HK-2 (cell line): ENCODE data around the gene PLEKHA3.
A peak's percentile ranks its signal among the peaks of the same experiment; 100 is the strongest.

Source experiments
- DNase-seq: peaks from one replicate; pipeline ENCODE4 v3.0.0-alpha.2; 2018; ENCODE audit not compliant: unreplicated experiment

PLEKHA3 gene

DNA sequence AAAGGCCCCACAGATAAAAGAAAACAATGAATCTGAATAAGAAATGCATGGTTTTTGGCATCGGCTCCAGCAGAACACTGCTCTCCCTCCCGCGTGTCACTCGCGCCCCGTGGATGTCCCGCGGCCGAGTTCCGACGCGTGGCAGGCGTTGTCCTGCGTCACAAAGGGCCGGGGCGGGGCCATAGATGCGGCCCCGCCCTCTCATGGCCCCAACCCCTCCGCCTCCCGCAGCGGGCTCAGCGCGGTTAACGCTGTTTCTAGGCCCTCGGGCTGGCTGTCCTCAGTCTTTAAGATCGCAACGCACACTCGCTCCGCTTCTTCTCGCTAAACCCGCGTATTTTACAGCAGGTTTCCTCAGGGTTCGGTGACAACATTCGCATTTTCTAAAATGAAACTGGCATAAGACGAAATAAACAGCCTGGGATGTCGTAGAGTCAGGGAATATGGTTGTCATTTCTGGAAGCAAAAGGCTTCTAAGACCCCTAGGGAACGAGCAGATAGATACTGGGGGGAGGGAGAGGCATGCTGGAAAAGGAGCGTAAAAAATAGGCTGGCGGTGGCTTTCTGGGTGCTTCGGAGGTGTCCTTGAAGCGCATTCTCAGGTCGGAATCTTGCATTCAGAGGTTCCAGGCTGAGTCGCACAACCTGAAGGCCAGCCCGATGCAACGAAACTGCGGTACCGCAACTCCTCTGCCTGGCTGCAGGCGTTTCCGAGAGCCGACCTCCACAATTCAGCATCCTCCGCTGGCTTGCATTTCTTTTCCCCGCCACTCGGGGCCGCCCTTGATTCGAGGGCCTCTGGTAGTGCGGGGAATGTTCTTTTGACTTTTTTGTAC, 1.6 kb upstream of the PLEKHA3 start, which contains the start of gene FKBP7:
Gene FKBP7 (minus strand): TSS at position 162 of the 836 bp plus-strand sequence. CDS start 101 bp downstream, at position 61.
- DNase-seq = peak; percentile 87

GRCh38 chr2:178479275-178479616, 1.0 kb upstream of the PLEKHA3 start:
- DNase-seq = no peak

- DNase-seq = peak; percentile 7
Measured at GRCh38 chr2:178479758-178480226, 465 bp upstream of the PLEKHA3 start.

DNA sequence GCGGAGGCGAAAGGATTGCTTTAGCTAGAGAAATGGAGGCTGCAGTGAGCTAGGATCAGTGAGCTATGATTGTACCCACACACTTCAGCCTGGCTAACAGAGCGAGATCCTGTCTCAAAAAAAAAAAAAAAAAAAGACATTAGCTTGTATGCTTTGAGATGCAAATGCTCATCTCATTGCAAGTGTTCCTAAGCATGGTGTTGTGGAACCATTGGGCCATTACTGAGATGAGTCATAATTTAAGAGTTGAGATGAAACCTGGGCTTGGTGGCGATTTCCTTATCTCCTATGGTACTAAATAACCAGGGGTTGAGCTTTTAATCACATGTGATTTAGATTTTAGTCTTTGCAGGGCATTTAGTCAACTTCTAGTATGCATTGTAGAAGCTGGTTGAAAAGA, 2.2 kb downstream of the PLEKHA3 start:
- DNase-seq = no peak

DNA sequence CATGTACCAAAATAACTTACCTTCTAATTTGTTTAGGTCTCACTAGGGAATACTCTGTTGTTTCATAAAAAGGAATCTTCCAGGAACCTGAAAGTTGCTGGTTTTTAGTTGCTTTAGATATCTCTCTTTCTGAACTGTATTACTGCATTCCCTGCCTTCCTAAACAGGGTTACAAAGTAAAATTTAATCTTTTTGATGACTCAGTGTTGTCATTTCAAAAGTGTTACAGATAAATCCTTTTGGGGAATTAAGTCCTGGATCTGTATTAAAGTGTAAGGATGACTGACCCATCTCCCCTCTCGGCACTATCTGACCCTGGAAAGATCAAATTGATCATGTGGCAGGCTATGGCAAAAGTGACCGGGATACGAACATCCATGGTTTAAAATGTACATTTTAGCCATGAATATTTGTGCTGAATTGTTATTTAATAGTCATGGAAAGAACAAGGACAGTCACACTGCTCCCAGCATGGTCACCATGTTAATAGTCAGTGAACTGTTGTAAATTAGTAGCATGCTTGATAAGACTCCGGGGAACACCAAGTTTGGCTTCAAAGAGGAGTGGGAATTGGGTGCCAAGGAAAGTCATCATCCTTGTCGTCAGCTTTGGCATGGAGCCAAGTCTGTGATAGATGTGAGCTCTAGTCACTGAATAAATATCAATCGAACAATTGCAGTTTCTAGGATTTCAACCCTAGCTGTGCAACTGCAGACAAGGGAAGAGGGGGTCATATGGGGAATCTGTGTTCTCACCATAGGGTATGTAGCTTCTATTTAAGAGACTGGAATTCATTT, 4.2 kb downstream of the PLEKHA3 start:
- DNase-seq = no peak

- DNase-seq = no peak
Measured at GRCh38 chr2:178485356-178485755, 5.1 kb downstream of the PLEKHA3 start.

GRCh38 chr2:178491612-178492011, 11.4 kb downstream of the PLEKHA3 start:
- no peak for DNase-seq

- no peak for DNase-seq
Measured at GRCh38 chr2:178496049-178496448, 15.8 kb downstream of the PLEKHA3 start.

- DNase-seq = no peak
Measured at GRCh38 chr2:178498137-178498536, 17.9 kb downstream of the PLEKHA3 start.

DNA sequence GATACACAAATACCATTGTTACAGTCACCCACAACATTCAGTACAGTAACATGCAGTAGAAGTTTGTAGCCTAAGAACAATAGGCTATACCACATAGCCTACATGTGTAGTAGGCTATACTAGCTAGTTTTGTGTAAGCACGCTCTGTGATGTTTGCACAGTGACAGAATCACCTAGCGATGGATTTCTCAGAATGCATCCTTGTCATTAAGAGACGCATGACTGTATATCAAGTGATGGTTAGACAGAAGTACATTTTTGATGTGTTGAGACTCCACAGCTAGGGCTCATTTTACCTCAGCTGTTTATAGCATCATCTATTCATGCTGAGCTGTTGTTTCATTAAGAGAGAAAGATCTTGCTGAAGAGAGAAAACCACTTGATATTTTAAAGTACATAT, 19.4 kb downstream of the PLEKHA3 start:
- no peak for DNase-seq

GRCh38 chr2:178502751-178503150, 22.5 kb downstream of the PLEKHA3 start:
- no peak for DNase-seq

DNA sequence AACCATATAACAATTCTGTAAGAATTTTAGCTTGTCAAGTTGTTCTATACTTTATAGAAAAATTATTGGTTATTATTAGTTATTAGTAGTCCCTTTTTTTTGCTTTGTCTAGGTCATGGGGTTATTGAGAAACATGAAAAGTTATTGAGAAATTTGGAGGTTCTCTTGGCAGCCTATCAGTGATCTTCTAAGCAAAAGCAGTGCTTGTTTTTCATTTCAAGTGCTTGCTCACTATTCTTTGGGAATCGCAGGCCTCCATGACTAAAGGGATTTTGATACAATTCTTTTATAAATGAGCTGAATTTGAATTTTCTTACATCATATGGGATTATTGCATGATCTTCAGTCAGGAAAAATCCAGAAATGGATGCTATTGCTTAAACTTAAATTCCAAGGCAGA, 25.8 kb downstream of the PLEKHA3 start:
- no peak for DNase-seq

DNA sequence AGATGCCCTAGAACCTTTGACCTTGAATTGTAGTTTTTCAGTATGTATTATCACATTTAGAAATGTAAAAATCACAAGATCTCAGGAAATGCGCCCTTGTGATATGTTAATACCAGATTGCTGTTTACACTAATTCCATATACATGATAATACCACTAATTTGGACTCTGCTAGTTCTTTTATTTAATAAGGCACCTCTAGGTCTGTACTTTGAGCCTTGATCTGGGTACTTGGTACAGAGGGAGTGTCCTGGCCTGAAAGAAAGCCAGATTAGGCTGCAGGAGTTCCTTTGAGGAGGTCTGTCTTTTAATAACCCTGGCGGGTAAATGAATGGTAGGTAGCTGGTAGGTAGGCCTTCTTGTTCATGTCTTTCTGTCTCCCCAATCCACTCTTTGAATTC, 26.3 kb downstream of the PLEKHA3 start:
- no peak for DNase-seq

DNA sequence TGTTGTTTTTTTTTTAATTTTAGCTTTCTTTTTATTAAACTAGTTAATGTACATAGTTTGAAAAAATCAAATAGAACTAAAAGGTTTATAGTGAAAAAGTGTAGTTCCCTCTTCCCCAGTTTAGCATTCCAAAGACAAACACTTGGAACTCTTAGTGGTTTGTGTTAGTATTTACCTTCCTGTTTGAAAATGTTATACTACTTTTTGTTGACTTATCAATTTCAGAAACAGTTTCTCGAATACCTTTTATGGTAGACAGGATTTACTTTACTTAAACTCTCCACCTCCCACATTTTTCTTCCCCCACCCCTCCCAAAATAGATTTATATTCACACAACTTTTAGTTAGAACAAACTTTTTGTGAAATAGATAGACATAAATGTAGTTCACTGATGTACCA, 26.7 kb downstream of the PLEKHA3 start:
- no peak for DNase-seq

DNA sequence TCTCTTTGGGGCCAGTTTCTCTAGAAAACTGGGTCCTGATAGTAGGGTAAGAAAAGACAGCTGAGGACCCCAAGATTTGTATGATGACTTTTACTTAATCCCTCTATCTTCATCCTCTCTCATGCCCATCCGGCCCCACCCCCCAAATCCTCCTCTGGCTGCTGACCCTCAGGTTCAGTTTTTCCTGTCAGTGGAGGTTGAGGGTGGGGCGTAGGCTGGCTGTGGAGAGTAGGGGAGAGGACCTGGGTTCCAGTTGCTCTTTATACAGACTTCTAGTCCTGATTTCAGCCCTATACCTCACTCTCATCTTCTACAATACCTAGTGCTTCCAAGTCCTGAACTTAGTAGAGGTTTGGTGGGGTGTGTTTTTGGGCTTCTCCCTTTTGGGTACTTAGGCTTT, 28.4 kb downstream of the PLEKHA3 start:
- no peak for DNase-seq

- DNase-seq = no peak
Measured at GRCh38 chr2:178510384-178510783, 30.1 kb downstream of the PLEKHA3 start.

DNA sequence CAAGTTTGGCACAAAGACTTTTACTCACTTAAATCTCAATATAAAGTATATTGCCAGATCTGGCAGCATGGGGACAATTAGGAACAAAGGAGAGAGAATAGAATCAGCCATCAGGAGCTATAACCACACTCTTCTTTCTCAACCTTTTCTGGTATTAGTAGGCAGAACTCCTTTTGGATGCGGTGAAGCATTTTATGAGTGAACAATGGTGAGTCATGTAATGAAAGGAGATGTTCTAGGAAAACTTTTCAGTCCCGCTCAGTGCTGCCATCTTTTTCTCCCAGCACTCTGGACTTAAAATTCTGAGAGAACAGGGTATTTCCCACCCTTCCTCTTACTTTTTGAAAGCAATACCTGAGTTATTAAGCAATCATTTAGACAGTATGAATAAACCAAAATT, 32.2 kb downstream of the PLEKHA3 start:
- DNase-seq = peak; percentile 24

GRCh38 chr2:178513876-178514275, 33.6 kb downstream of the PLEKHA3 start:
- DNase-seq = peak; percentile 16

DNA sequence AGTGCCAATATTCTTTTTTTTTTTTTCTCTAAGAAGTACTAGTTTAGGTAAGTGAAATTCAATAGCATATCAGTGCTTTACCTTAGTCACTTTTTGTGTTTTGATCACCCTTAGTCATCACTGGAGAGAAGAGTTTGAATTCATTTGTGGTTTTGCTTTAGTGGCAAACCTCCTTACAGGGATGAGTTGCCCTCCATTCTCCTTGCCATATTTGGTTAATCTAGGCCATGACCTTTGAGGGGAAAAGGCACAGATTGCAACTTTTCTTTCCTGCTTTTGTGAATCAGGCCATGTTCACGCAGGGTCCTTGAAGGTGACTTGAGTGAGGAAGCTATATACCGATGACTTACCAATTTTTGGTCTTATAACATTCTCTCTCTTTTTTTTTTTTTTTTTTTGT, 34.4 kb downstream of the PLEKHA3 start:
- DNase-seq = peak; percentile 52

- no peak for DNase-seq
Measured at GRCh38 chr2:178517496-178517895, 37.2 kb downstream of the PLEKHA3 start.

- no peak for DNase-seq
Measured at GRCh38 chr2:178521304-178522150, 41.3 kb downstream of the PLEKHA3 start.
